Measurements from ENCODE around the gene SYT15. TPM values are rescaled to one million over a fixed set of nuclear protein-coding genes. Genes with fewer than 3 reads are reported as not detected.

The SYT15 gene
- polyA plus RNA-seq, 1 of the 3 experiments (the other 2 are of a cell fraction): 0.07 TPM

- peaks cover 0 to 3% of the 10 kb centered on the region in 2 experiments; a peak in 1 of 4 replicates for H3K4me1 ChIP-seq (ENCODE audit: control insufficient read depth in 1 of 2, insufficient read depth in 2 of 2, low read depth in 1 of 2, low read length in 1 of 2)
- ChIA-PET POLR2A (no interaction called here), CTCF (interaction anchor here (0.5 to 1.1 kb wide), 4 partner anchors 10 to 326 kb away, joined by 3 to 4 read pairs (median 3); no protein-coding TSS in a partner anchor)
- WGBS (ENCODE audit: low lambda C conversion rate): 87% methylated on average over 4 of the region's 4 CpGs
- H2AFZ ChIP-seq (ENCODE audit: low read depth): no peak overlapping the region
- H3K27me3 ChIP-seq (ENCODE audit: insufficient read depth): peaks cover 28% of the 10 kb centered on the region
- H3K9me3 ChIP-seq: no peaks in the 10 kb centered on the region
- no peak overlapping the region for H3K27ac ChIP-seq (ENCODE audit: low read depth in 2 of 2, low read length in 1 of 2)
- no peak for DNase-seq
- H3K79me2 ChIP-seq (ENCODE audit: insufficient read depth): no peaks in the 10 kb centered on the region
- no peak overlapping the region for H3K9ac ChIP-seq
- no peak overlapping the region for H3K4me2 ChIP-seq
- H3K36me3 ChIP-seq (replicated peaks in 1 of 2; ENCODE audit: control insufficient read depth in 1 of 2, insufficient read depth in 2 of 2, low read length in 1 of 2): no peaks in the 10 kb centered on the region
- TF ChIP-seq REST (IDR thresholded peaks at IDR 0.05; ENCODE audit: low read depth, low read length): no peak
- H3K9me2 ChIP-seq: no peaks in the 10 kb centered on the region
- no peaks in the 10 kb centered on the region for H4K20me1 ChIP-seq (ENCODE audit: insufficient read depth)
- no peaks in the 10 kb centered on the region for H3F3A ChIP-seq (replicated peaks; ENCODE audit: insufficient read depth)
- no peak overlapping the region for H3K4me3 ChIP-seq (ENCODE audit: low read depth in 2 of 2, low read length in 1 of 2)
Measured at GRCh38 chr10:46555366-46555712, 23.6 kb upstream of the SYT15 start.

GRCh38 chr10:46555713-46556514, 23.0 kb upstream of the SYT15 start:
- H3K27ac ChIP-seq (ENCODE audit: low read depth in 2 of 2, low read length in 1 of 2): no peak overlapping the region
- H3K4me2 ChIP-seq: peak overlapping the region; percentile 68; the same call in 1 of the 2 replicates
- no peaks in the 10 kb centered on the region for H3K36me3 ChIP-seq (replicated peaks in 1 of 2; ENCODE audit: control insufficient read depth in 1 of 2, insufficient read depth in 2 of 2, low read length in 1 of 2)
- 50% methylated on average over 47 of the region's 47 CpGs for WGBS (ENCODE audit: low lambda C conversion rate)
- TF ChIP-seq GABPA (IDR thresholded peaks at IDR 0.05; ENCODE audit: low read depth) (no peak), RCOR1 (IDR thresholded peaks at IDR 0.05; ENCODE audit: low read length) (no peak), SIN3A (IDR thresholded peaks at IDR 0.05; ENCODE audit: borderline replicate concordance, low read depth, low read length) (no peak), FOXJ3 (CRISPR knock-in tag; IDR thresholded peaks at IDR 0.05) (no peak), ZBTB33 (IDR thresholded peaks at IDR 0.05; ENCODE audit: borderline replicate concordance, low read depth) (no peak)
- no peak overlapping the region for H2AFZ ChIP-seq (ENCODE audit: low read depth)
- H3K27me3 ChIP-seq (ENCODE audit: insufficient read depth): peaks cover 33% of the 10 kb centered on the region
- POLR2A ChIA-PET: no interaction called here
- H3K9ac ChIP-seq: no peak overlapping the region
- H3K4me1 ChIP-seq (ENCODE audit: control insufficient read depth in 1 of 2, insufficient read depth in 2 of 2, low read depth in 1 of 2, low read length in 1 of 2): peaks cover 0 to 3% of the 10 kb centered on the region in 2 experiments; a peak in 1 of 4 replicates
- no peaks in the 10 kb centered on the region for H4K20me1 ChIP-seq (ENCODE audit: insufficient read depth)
- no peaks in the 10 kb centered on the region for H3K9me2 ChIP-seq
- H3F3A ChIP-seq (replicated peaks; ENCODE audit: insufficient read depth): no peaks in the 10 kb centered on the region
- DNase-seq: no peak
- CTCF ChIA-PET: interaction anchor here (0.5 to 1.3 kb wide), 7 partner anchors 9 to 327 kb away, joined by 3 to 4 read pairs (median 3); no protein-coding TSS in a partner anchor
- no peaks in the 10 kb centered on the region for H3K79me2 ChIP-seq (ENCODE audit: insufficient read depth)
- H3K9me3 ChIP-seq: no peaks in the 10 kb centered on the region
- H3K4me3 ChIP-seq (ENCODE audit: low read depth in 2 of 2, low read length in 1 of 2): peak overlapping the region; percentile 45 to 49
